ENCODE measurements around the gene CLK3.

The CLK3 gene

GRCh38 chr15:74612677-74613076 lies 3.0 kb upstream of the CLK3 start:
- peak overlapping the region; percentile 13 for H3K4me3 Mint-ChIP-seq
- peaks cover 15% of the 10 kb centered on the region for H3K4me1 Mint-ChIP-seq
- H3K27me3 Mint-ChIP-seq, result no peaks in the 10 kb centered on the region
- no peaks in the 10 kb centered on the region for H3K9me3 Mint-ChIP-seq
- H3K36me3 Mint-ChIP-seq, result peaks cover 3% of the 10 kb centered on the region
- ATAC-seq, result no peak
- peak overlapping the region; percentile 98 for H3K27ac Mint-ChIP-seq

- Mint-ChIP-seq H3K9me3 (no peaks in the 10 kb centered on the region), H3K4me3 (peak overlapping the region; percentile 90), H3K27me3 (no peaks in the 10 kb centered on the region), H3K4me1 (peaks cover 22% of the 10 kb centered on the region), H3K27ac (peak overlapping the region; percentile 98), H3K36me3 (peaks cover 6% of the 10 kb centered on the region)
- ATAC-seq, result no peak
These were observed 2.3 kb upstream of the CLK3 start for GRCh38 chr15:74613089-74613952.

- H3K4me1 Mint-ChIP-seq, result peaks cover 30% of the 10 kb centered on the region
- H3K4me3 Mint-ChIP-seq, result peak overlapping the region; percentile 90
- no peaks in the 10 kb centered on the region for H3K27me3 Mint-ChIP-seq
- H3K36me3 Mint-ChIP-seq, result peaks cover 6% of the 10 kb centered on the region
- H3K27ac Mint-ChIP-seq, result peak overlapping the region; percentile 98
- H3K9me3 Mint-ChIP-seq, result no peaks in the 10 kb centered on the region
- ATAC-seq, result no peak
These were observed 1.5 kb upstream of the CLK3 start for GRCh38 chr15:74613953-74614743.

- peak overlapping the region; percentile 90 for H3K4me3 Mint-ChIP-seq
- no peaks in the 10 kb centered on the region for H3K9me3 Mint-ChIP-seq
- ATAC-seq, result peak; percentile 80
- peaks cover 38% of the 10 kb centered on the region for H3K4me1 Mint-ChIP-seq
- peaks cover 11% of the 10 kb centered on the region for H3K36me3 Mint-ChIP-seq
- no peaks in the 10 kb centered on the region for H3K27me3 Mint-ChIP-seq
- H3K27ac Mint-ChIP-seq, result peak overlapping the region; percentile 98
These were observed 710 bp upstream of the CLK3 start for GRCh38 chr15:74614744-74615507.

GRCh38 chr15:74616366-74616939 lies 817 bp downstream of the CLK3 start:
- peaks cover 53% of the 10 kb centered on the region for H3K4me1 Mint-ChIP-seq
- peaks cover 27% of the 10 kb centered on the region for H3K36me3 Mint-ChIP-seq

GRCh38 chr15:74616996-74617395 lies 1.4 kb downstream of the CLK3 start:
- Mint-ChIP-seq H3K27me3 (no peaks in the 10 kb centered on the region), H3K9me3 (no peaks in the 10 kb centered on the region), H3K27ac (peak overlapping the region; percentile 98), H3K4me1 (peaks cover 54% of the 10 kb centered on the region), H3K4me3 (peak overlapping the region; percentile 90), H3K36me3 (peaks cover 31% of the 10 kb centered on the region)
- ATAC-seq, result no peak

More at GRCh38 chr15:74616366-74616939, 817 bp downstream of the CLK3 start:
- ATAC-seq, result no peak
- Mint-ChIP-seq H3K27me3 (no peaks in the 10 kb centered on the region), H3K27ac (peak overlapping the region; percentile 98), H3K4me3 (peak overlapping the region; percentile 90), H3K9me3 (no peaks in the 10 kb centered on the region)

GRCh38 chr15:74618841-74619596 lies 3.4 kb downstream of the CLK3 start:
- Mint-ChIP-seq H3K4me1 (peaks cover 65% of the 10 kb centered on the region), H3K27me3 (no peaks in the 10 kb centered on the region), H3K27ac (peak overlapping the region; percentile 98), H3K4me3 (no peak overlapping the region), H3K9me3 (no peaks in the 10 kb centered on the region), H3K36me3 (peaks cover 51% of the 10 kb centered on the region)
- no peak for ATAC-seq

GRCh38 chr15:74619916-74620635 lies 4.4 kb downstream of the CLK3 start:
- Mint-ChIP-seq H3K36me3 (peaks cover 61% of the 10 kb centered on the region), H3K9me3 (no peaks in the 10 kb centered on the region), H3K4me3 (no peak overlapping the region), H3K27ac (no peak overlapping the region), H3K4me1 (peaks cover 65% of the 10 kb centered on the region), H3K27me3 (no peaks in the 10 kb centered on the region)
- ATAC-seq, result no peak

- Mint-ChIP-seq H3K36me3 (peaks cover 70% of the 10 kb centered on the region), H3K4me3 (no peak overlapping the region), H3K4me1 (peaks cover 71% of the 10 kb centered on the region), H3K9me3 (no peaks in the 10 kb centered on the region), H3K27ac (peak overlapping the region; percentile 30), H3K27me3 (no peaks in the 10 kb centered on the region)
- ATAC-seq, result peak; percentile 90
These were observed 5.3 kb downstream of the CLK3 start for GRCh38 chr15:74620636-74621545.

GRCh38 chr15:74621546-74621920 lies 5.9 kb downstream of the CLK3 start:
- Mint-ChIP-seq H3K4me3 (no peak overlapping the region), H3K4me1 (peaks cover 73% of the 10 kb centered on the region), H3K9me3 (no peaks in the 10 kb centered on the region), H3K27me3 (no peaks in the 10 kb centered on the region), H3K36me3 (peaks cover 76% of the 10 kb centered on the region), H3K27ac (peak overlapping the region; percentile 88)
- no peak for ATAC-seq

GRCh38 chr15:74621936-74622335 lies 6.3 kb downstream of the CLK3 start:
- H3K27me3 Mint-ChIP-seq, result no peaks in the 10 kb centered on the region
- H3K36me3 Mint-ChIP-seq, result peaks cover 76% of the 10 kb centered on the region
- H3K27ac Mint-ChIP-seq, result peak overlapping the region; percentile 88
- no peak overlapping the region for H3K4me3 Mint-ChIP-seq
- H3K9me3 Mint-ChIP-seq, result no peaks in the 10 kb centered on the region
- no peak for ATAC-seq
- peaks cover 73% of the 10 kb centered on the region for H3K4me1 Mint-ChIP-seq

GRCh38 chr15:74622758-74623157 lies 7.1 kb downstream of the CLK3 start:
- no peak for ATAC-seq
- peaks cover 73% of the 10 kb centered on the region for H3K4me1 Mint-ChIP-seq
- H3K4me3 Mint-ChIP-seq, result no peak overlapping the region
- H3K27me3 Mint-ChIP-seq, result no peaks in the 10 kb centered on the region
- peak overlapping the region; percentile 88 for H3K27ac Mint-ChIP-seq
- H3K9me3 Mint-ChIP-seq, result no peaks in the 10 kb centered on the region
- peaks cover 80% of the 10 kb centered on the region for H3K36me3 Mint-ChIP-seq

GRCh38 chr15:74624020-74624602 lies 8.5 kb downstream of the CLK3 start:
- no peaks in the 10 kb centered on the region for H3K27me3 Mint-ChIP-seq
- no peak overlapping the region for H3K4me3 Mint-ChIP-seq
- H3K4me1 Mint-ChIP-seq, result peaks cover 73% of the 10 kb centered on the region
- peaks cover 90% of the 10 kb centered on the region for H3K36me3 Mint-ChIP-seq
- ATAC-seq, result no peak
- no peaks in the 10 kb centered on the region for H3K9me3 Mint-ChIP-seq
- H3K27ac Mint-ChIP-seq, result peak overlapping the region; percentile 88
